DMS153 treated with DMSO at 0.1 percent for 48 hours (cell line): ENCODE results near the gene FAM107B.

Experiments used
- DNase-seq: peaks from one replicate; lab custom pipeline; 2025; ENCODE audit not compliant: unreplicated experiment; lab: John Stamatoyannopoulos, UW

The FAM107B gene

GRCh38 chr10:14585287-14586193 lies 189.2 kb downstream of the FAM107B start:
- DNase-seq, result no peak

DNA sequence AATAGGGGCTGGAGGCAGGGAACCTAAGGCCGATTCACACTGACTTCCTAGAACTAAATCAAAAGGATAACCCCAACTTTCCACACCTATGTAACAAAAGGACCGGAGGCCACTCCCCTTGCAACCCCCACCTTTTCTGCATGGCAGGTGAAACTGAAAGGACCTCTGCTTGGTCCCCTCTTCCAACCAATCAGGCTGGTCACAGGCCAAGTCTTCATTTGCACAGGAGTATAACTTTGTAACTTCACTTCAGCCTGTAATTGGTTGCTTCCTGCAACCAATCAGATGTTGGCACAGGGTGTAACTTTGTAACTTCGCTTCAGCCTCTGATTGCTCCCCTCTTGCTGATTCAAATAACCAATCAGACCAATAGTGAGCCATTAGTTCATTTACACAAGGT lies 190.0 kb downstream of the FAM107B start:
- DNase-seq, result no peak

DNA sequence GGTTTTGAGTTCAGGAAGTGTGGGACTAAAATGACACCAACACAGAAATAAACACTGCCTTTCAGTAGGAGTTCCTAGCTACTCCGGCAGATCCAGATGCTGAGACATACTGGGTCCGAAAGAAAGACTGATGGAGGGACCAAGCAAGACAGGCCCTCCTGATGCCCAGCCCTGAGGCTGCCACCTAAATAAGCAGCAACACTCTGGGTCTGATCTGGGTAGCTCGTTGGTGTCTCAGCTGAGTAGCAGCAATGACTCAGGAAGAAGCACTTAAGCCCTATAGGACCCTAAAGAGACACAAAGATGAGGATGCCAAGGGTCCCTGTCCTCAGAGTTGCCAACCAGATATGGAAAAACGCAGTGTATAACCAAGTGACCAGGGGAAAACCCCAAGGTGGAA lies 190.7 kb downstream of the FAM107B start:
- no peak for DNase-seq

DNA sequence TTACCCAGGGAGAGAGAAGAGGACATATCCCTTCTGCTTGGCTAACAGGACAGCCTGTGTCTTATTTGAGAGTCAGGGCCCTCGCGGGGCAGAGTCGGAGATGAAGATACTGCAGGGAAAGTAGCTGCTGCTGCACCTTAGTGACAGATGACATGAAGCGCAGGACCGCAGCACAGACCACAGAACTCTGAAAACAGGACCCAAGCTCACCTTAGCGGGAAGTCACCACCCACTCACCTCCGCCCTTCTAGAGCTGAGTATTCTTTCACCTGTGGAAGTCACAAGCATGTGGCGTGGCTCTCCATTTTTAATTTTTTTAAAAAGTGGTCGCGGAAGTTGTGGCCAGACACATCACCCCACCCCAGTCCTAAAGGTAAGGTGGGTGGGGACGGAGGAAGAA lies 191.4 kb downstream of the FAM107B start:
- no peak for DNase-seq

DNA sequence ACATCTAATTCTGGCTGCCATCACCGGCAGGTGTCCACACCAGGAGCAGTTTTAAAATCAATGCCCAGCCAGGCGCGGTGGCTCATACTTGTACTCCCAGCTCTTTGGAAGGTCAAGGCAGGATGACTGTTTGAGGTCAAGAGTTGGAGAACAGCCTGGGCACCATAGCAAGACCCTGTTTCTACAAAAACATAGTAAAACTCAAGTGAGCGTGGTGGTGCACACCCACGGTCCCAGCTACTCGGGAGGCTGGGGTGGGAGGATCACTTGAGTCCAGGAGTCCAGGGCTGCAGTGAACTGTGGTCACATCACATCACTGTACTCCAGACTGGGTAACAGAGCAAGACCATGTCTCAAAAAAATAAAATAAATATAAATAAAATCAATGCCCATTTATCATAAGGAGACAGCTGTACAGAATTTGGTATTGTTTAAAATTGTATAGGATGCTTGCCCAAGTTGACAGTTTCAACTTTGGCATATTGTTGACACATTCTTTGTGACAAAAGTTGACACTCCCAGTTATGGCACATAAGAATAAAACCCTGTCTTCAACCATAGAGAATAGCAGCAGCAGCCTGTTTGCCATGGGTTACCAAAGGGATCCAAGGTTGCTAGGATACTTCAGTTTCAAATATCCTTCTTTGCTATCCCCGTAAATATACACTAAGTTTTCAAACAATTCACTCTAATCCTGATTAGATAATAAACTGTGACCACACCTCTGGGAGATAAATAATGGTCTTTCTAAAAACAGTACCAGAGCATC lies 193.0 kb downstream of the FAM107B start:
- no peak for DNase-seq

- DNase-seq, result no peak
Observed at GRCh38 chr10:14580671-14581332, 193.9 kb downstream of the FAM107B start.

DNA sequence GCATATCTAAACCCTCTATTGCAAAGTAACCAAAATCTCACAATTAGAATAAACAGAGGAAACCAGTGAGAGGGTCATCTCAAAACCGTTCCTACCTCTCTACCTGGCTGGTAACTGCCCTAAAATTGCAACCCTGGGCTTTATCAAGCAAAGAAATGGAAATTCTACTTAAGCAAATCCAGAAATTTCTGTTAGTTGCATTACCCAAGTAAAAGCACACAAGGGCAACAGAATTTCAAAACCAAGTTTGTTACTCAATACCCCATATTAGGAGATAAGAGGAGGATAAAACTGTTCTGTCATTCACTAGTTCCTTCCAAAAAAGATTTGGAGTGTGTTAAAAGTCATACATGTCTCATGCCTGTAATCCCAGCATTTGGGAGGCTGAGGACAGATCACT lies 195.3 kb downstream of the FAM107B start:
- no peak for DNase-seq

DNA sequence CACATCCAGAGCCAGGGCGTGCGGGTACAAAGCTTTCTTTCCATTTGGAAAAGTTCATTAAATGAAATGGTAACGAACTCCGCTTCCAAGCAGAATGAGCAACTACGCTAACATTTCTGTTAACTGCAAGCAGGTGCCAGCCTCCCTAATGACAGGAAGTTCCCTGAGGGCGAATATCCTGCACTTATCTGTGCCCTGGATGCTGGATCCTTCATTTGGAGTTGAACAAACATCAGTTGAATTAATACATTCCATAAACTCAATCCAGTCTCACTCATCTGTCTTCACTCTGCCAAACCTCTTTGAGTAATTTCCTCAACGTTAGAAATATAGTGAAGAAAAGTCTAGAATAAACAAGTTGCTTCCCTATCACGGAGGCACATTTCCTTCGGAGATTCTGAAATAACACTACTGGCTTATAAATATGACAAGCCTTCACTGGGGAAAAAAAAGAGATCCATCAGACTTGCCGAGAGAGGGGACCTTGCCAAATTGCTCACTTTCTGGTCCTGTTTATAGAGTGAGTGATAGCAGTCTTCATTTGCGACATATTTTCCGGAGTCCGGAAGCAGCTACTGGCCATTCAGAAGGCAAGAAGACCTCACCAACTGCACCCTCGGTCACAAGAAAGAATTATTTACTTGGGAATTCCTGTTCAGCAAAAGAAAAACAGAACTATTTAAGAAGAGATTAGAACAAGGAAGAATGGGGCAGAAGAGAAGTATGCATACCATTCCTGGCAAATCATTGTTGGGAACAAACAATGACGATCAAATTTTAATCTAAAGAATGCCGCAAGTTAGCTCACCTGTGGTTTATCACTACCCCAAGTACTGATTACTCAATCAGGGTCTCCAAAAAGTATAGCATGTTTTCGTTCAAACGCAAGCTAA lies 196.4 kb downstream of the FAM107B start:
- DNase-seq, result no peak

DNA sequence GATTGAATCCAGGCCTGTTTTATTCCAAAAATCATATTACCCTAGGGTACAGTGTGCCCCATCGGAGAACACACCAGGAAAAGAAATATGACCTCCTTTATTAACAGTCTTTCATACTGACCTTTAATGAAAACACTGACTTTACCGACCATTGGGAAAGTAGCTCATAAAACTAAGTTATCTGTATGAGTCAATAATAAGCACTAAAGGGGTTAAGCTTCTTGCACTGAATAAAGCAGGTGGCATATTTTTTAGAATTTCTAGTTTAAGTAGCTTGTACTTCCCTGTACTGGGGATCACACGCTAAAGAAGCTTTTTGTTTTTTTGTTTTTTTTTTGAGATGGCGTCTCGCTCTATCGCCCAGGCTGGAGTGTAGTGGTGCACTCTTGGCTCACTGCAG lies 199.8 kb downstream of the FAM107B start:
- no peak for DNase-seq

DNA sequence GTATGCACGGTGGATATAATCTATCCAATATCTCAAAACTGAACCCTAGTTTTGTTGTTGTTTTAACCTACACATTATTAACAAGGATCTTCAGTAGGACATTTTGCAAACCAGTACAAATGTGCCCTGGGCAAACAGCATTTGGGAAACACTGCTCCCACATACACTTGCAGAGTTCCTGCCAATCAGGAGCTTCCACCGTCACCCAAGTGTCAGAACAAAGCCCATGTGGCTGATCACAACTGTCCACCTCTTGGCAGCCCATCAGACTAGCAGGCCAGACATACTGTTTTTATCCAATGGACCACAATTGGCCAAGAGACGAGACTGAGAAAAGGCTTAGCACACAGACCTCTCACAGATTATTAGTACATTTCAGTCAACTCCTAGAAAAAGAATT lies 200.4 kb downstream of the FAM107B start:
- DNase-seq, result no peak

GRCh38 chr10:14573666-14574261 lies 200.9 kb downstream of the FAM107B start:
- no peak for DNase-seq

DNA sequence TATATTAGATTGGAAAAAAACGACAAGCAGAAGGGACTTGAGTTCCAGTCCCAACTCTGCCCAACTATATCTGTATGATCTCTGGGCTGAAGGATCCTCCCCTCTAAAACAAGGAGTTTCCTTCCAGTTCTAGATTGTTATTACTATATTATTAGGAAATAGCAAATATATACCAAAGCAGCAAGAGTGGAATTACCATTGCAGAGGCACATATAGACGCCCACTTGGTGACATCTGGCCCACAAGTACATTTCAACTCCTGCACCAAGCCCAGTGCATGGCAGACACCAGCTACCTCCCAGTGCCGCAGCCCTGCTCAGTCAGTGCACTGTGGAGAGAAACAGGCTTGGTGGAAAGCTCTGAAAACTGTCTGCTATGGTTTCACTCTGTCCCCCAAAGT lies 201.9 kb downstream of the FAM107B start:
- DNase-seq, result no peak

DNA sequence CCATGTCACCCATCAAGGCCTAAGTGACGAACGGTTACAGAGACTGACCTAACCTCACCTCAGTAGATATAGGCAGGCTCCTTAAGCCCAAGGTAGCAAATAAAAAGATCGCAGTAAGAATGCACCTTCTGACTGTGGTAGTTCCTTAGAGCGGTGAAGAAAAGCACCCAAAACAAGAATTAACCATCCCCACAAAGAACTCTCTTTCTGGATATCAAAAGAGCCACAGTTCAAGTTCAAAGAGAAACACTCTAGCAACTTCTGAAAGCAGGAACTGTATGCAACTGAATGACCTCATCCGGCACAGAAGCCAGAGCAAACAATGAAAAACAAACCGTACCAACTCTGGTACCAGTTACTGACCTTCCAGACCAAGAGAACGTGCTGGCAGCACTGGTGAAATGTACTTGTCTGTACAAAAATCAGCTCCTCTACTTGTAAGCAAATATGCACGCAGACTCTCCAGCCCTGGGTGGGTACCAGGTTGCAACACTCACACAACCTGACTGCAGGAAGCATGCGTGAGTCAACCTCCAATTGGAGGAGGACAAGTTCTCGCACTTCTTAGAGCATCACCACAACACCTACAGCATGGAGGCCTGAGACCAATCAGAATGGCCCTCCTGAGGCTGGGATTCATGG lies 202.7 kb downstream of the FAM107B start:
- DNase-seq, result no peak

DNA sequence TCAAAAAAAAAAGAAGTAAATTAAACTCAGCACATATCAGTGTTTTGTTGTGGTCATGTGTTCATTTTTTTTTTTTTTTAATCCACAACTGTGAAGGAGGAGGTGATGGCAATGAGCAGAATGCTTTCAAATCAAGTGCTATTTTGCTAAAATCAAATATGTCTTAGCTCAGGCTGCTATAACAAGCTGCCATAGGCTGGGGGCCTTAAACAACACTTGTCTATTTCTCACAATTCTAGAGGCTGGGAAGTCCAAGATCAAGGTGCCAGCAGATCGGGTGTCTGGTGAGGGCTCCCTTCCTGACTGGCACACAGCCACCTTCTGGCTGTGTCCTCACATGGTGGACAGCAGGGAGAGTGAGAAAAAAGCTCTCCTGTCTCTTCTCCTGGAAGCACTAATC lies 203.9 kb downstream of the FAM107B start:
- no peak for DNase-seq

- no peak for DNase-seq
Observed at GRCh38 chr10:14569274-14570060, 205.2 kb downstream of the FAM107B start.

DNA sequence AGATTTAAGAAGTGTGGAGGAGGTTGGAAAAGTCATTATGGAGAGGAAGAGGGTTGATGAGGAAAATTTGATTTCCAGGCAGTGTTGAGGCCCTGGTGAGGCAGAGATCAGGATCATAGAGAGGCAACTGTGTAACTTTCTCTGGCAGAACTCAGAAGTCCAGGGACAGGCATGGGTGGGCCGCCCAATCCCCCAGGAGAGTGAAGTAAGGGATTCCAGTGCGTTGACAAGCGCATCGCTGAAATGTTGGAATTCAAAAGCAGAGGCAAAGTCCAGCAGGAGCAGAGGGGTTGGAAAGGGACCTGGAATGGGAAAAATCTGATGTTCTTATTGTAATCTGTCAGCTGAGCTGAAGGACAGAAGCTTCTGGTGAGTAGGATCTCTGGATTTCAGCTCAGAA lies 207.3 kb downstream of the FAM107B start:
- DNase-seq, result no peak

- no peak for DNase-seq
Observed at GRCh38 chr10:14566498-14566897, 208.2 kb downstream of the FAM107B start.

GRCh38 chr10:14565199-14565598 lies 209.5 kb downstream of the FAM107B start:
- DNase-seq, result no peak

- no peak for DNase-seq
Observed at GRCh38 chr10:14564268-14564744, 210.4 kb downstream of the FAM107B start.
